Measurements from ENCODE around the gene ZNF429. TPM values are rescaled to one million over a fixed set of nuclear protein-coding genes. Genes with fewer than 3 reads are reported as not detected.
"Not testable (repeated sequence)": the region's sequence is repeated elsewhere in the genome, so short reads cannot be mapped to it uniquely, and the experiment has no call there.

ZNF429 gene
- total RNA-seq, 3 donors from 2014 or later (not counting 1 experiment from before 2014, with no cell fraction given), result 15.7 to 21.0 (median 18.7) TPM

GRCh38 chr19:21474671-21475181 lies 30.7 kb upstream of the ZNF429 start:
- H3K27me3 ChIP-seq (ENCODE audit: control insufficient read depth, insufficient read depth, low read length), result no peaks in the 10 kb centered on the region
- H3K4me3 ChIP-seq (ENCODE audit: low read length), result peak overlapping the region; percentile 27
- no peaks in the 10 kb centered on the region for H3K36me3 ChIP-seq (ENCODE audit: control insufficient read depth, insufficient read depth, low read length)
- H3K4me1 Mint-ChIP-seq, result peaks cover 7 to 8% of the 10 kb centered on the region in 2 donors
- no peak overlapping the region for H3K27ac Mint-ChIP-seq
- ATAC-seq (peak; percentile 96 to 100 (median 100)), DNase-seq (peak; percentile 75 to 84)
- TF ChIP-seq, protein P1, sequence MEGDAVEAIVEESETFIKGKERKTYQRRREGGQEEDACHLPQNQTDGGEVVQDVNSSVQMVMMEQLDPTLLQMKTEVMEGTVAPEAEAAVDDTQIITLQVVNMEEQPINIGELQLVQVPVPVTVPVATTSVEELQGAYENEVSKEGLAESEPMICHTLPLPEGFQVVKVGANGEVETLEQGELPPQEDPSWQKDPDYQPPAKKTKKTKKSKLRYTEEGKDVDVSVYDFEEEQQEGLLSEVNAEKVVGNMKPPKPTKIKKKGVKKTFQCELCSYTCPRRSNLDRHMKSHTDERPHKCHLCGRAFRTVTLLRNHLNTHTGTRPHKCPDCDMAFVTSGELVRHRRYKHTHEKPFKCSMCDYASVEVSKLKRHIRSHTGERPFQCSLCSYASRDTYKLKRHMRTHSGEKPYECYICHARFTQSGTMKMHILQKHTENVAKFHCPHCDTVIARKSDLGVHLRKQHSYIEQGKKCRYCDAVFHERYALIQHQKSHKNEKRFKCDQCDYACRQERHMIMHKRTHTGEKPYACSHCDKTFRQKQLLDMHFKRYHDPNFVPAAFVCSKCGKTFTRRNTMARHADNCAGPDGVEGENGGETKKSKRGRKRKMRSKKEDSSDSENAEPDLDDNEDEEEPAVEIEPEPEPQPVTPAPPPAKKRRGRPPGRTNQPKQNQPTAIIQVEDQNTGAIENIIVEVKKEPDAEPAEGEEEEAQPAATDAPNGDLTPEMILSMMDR (IDR thresholded peaks at IDR 0.05), result no peak
- H3K4me1 ChIP-seq (ENCODE audit: control insufficient read depth, insufficient read depth, low read length), result peaks cover 14% of the 10 kb centered on the region
- peak overlapping the region; percentile 77 for H3K4me3 Mint-ChIP-seq
- intact Hi-C loops (cut with micrococcal nuclease), result no loop called here
- no peaks in the 10 kb centered on the region for H3K9me3 ChIP-seq (ENCODE audit: control insufficient read depth, insufficient read depth, low read length)
- H3K27me3 Mint-ChIP-seq (ENCODE audit: low read depth in 2 of 2), result no peaks in the 10 kb centered on the region
- WGBS (ENCODE audit: insufficient coverage), result 4% methylated on average over 37 of the region's 37 CpGs
- H3K9me3 Mint-ChIP-seq, result no peaks in the 10 kb centered on the region
- no peaks in the 10 kb centered on the region for H3K36me3 Mint-ChIP-seq
- H3K27ac ChIP-seq (ENCODE audit: low read length), result no peak overlapping the region

DNA sequence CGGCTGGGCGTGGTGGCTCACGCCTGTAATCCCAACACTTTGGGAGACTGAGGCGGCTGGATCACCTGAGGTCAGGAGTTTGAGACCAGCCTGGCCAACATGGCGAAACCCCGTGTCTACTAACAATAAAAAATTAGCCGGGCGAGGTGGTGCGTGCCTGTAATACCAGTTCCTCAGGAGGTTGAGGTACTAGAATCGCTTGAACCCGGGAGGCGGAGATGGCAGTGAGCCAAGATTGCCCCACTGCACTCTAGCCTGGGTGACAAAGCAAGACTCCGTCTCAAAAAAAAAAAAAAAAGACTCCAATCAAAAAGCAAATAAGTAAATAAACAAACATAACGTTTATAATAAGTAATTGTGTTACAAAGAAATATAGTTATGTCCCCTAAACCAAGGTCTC lies 23.0 kb upstream of the ZNF429 start:
- H3K4me1 ChIP-seq (ENCODE audit: control insufficient read depth, insufficient read depth, low read length); H3K27me3 ChIP-seq (ENCODE audit: control insufficient read depth, insufficient read depth, low read length); ATAC-seq; intact Hi-C loops (cut with micrococcal nuclease); H3K9me3 ChIP-seq (ENCODE audit: control insufficient read depth, insufficient read depth, low read length); H3K36me3 ChIP-seq (ENCODE audit: control insufficient read depth, insufficient read depth, low read length); H3K36me3 Mint-ChIP-seq; H3K9me3 Mint-ChIP-seq; H3K4me3 ChIP-seq (ENCODE audit: low read length); H3K27me3 Mint-ChIP-seq (ENCODE audit: low read depth in 2 of 2); H3K27ac ChIP-seq (ENCODE audit: low read length); H3K4me3 Mint-ChIP-seq; DNase-seq; H3K4me1 Mint-ChIP-seq; H3K27ac Mint-ChIP-seq: not testable (repeated sequence)
- 94% methylated on average over 12 of the region's 14 CpGs for WGBS (ENCODE audit: insufficient coverage)

GRCh38 chr19:21482863-21483276 lies 22.5 kb upstream of the ZNF429 start:
- no peaks in the 10 kb centered on the region for H3K27me3 ChIP-seq (ENCODE audit: control insufficient read depth, insufficient read depth, low read length)
- no peak overlapping the region for H3K4me3 ChIP-seq (ENCODE audit: low read length)
- peaks cover 0 to 3% of the 10 kb centered on the region in 2 donors for H3K9me3 Mint-ChIP-seq
- peak; percentile 78 to 91 (median 81) for ATAC-seq
- H3K27ac ChIP-seq (ENCODE audit: low read length), result no peak overlapping the region
- H3K36me3 Mint-ChIP-seq, result no peaks in the 10 kb centered on the region
- WGBS (ENCODE audit: insufficient coverage), result 83% methylated on average over 18 of the region's 18 CpGs
- H3K36me3 ChIP-seq (ENCODE audit: control insufficient read depth, insufficient read depth, low read length), result no peaks in the 10 kb centered on the region
- TF ChIP-seq, protein P1 (IDR thresholded peaks at IDR 0.05), result peak; percentile 75
- H3K27me3 Mint-ChIP-seq (ENCODE audit: low read depth in 2 of 2), result no peaks in the 10 kb centered on the region
- peaks cover 5% of the 10 kb centered on the region for H3K4me1 ChIP-seq (ENCODE audit: control insufficient read depth, insufficient read depth, low read length)
- H3K9me3 ChIP-seq (ENCODE audit: control insufficient read depth, insufficient read depth, low read length), result no peaks in the 10 kb centered on the region
- H3K4me1 Mint-ChIP-seq, result peaks cover 0 to 6% of the 10 kb centered on the region in 2 donors
- H3K4me3 Mint-ChIP-seq, result no peak overlapping the region
- peak; percentile 44 to 86 for DNase-seq
- H3K27ac Mint-ChIP-seq, result no peak overlapping the region
- intact Hi-C loops (cut with micrococcal nuclease), result no loop called here

DNA sequence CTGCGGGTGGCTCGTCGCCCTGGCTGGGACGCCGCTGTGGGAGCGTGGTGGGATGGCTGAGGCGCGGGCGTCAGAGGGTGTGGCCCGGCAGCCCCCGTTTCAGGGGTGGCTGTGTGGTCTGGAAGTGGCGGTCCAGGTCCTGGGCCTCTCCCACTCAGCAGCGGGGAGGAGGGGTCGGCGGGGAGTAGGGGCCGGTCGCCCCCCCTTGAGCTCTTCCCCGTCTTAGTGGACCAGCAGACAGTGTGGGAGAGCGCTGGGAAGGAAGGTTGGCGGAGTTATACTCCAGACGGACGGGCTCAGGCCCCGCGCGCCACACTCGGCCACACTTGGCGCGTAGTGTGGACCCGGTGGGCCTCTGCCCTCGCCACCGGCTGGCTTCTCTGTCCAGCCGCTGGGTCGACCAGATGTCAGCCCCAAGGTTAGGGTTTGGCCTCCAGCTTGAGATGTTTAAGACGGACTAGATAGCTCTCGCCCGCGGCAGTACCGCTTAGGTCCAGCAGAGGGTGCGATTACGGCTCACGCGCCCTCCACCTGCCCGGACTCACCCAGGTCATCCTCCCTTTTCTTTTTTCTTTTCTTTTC lies 21.7 kb upstream of the ZNF429 start:
- TF ChIP-seq, protein P1 (IDR thresholded peaks at IDR 0.05), result peak; percentile 50
- Mint-ChIP-seq H3K27ac (no peak overlapping the region), H3K4me3 (no peak overlapping the region), H3K4me1 (peaks cover 0 to 6% of the 10 kb centered on the region in 2 donors), H3K36me3 (no peaks in the 10 kb centered on the region), H3K27me3 (ENCODE audit: low read depth in 2 of 2) (no peaks in the 10 kb centered on the region), H3K9me3 (peaks cover 0 to 3% of the 10 kb centered on the region in 2 donors)
- H3K27ac ChIP-seq (ENCODE audit: low read length), result no peak overlapping the region
- 88% methylated on average over 43 of the region's 43 CpGs for WGBS (ENCODE audit: insufficient coverage)
- H3K27me3 ChIP-seq (ENCODE audit: control insufficient read depth, insufficient read depth, low read length), result no peaks in the 10 kb centered on the region
- peaks cover 5% of the 10 kb centered on the region for H3K4me1 ChIP-seq (ENCODE audit: control insufficient read depth, insufficient read depth, low read length)
- H3K9me3 ChIP-seq (ENCODE audit: control insufficient read depth, insufficient read depth, low read length), result no peaks in the 10 kb centered on the region
- intact Hi-C loops (cut with micrococcal nuclease), result no loop called here
- no peaks in the 10 kb centered on the region for H3K36me3 ChIP-seq (ENCODE audit: control insufficient read depth, insufficient read depth, low read length)
- peak overlapping the region; percentile 2 for H3K4me3 ChIP-seq (ENCODE audit: low read length)
- ATAC-seq, result peak; percentile 66 to 79 (median 73)
- peak; percentile 42 to 82 for DNase-seq
